Measurements from ENCODE around the gene CASZ1. TPM values are rescaled to one million over a fixed set of nuclear protein-coding genes. Genes with fewer than 3 reads are reported as not detected.
A peak's percentile ranks its signal among the peaks of the same experiment; 100 is the strongest.

The CASZ1 gene
- polyA plus RNA-seq, 4 donors = 14.1 to 24.5 (median 19.9) TPM

DNA sequence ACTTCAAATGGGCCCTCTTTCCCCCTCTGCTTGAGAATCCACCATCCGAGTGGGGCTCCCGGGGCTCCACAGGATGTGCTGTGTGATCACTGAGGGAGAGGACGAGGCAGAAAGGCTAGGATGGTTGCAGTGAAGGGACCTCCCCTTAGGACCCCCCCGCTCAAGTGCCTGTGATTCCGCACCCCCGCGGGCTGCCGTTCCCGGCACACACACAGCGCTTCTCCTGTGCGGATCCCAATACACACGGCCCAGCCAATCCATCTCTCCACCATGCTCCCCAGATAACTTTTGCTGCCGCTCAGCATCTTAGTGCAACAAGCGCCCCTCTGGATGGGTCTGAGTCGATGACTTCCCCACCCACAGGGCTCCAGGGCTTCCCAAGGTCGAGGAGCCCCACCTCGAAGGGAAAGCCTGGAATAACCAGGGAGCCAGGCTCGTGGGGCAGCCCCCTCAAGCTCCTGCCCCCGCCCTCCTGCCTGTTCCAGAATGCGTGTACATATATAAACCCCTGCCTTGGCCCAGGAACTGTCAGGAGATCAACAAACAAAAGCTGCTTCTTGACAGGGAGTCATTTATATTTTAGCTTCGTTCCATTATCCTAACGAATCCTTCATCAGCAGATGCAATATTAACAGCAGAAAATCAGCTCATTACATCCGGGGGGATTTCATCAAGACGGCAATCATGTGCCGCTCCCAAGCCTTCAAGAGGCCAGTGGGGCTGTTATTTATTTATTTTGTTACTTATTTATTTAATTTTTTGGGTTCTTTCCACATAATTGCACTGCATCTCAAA is 83.7 kb downstream of the CASZ1 start:
- no peak for DNase-seq (ENCODE audit: low read depth in 4 of 4, low spot score in 3 of 4)

DNA sequence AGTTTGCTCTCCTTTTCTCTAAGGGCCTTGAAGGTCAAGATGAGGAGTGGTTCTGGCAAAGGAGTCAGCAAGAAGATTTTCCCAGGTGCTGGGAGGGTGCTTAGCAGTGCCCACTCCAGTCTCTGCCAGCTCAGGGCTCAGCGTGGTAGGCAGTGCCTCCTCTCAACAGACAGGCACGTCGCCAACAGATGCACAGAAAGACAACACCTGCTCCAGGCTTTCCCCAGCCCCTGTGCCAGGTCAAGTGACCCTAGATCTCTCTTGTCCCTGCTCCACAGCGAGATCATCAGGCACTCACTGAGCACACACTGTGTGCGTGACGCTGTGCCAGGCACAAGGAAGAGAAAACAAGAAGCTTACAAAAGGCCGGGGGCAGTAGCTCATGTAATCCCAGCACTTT is 86.0 kb downstream of the CASZ1 start:
- no peak for DNase-seq (ENCODE audit: low read depth in 4 of 4, low spot score in 3 of 4)

DNA sequence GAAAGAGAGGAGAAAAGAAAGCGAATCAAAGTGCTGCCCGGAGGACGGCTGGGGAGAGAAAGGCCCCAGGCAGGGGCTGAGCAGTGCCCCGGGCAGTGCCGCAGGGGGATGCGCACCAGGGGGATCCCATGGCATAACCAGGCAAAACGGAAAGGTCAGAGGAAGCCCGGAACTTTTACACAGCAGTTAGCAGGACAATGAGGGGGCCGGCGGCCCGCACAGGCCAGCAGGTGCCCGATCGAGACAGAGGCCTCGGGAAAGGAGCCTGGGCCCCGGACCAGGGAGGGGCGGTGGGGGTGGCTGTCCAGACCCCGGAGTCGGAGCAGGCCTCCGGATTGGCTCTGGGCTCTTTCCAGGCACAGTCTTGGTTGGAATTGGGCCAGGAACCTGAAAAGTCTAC is 86.8 kb downstream of the CASZ1 start:
- no peak for DNase-seq (ENCODE audit: low read depth in 4 of 4, low spot score in 3 of 4)

DNA sequence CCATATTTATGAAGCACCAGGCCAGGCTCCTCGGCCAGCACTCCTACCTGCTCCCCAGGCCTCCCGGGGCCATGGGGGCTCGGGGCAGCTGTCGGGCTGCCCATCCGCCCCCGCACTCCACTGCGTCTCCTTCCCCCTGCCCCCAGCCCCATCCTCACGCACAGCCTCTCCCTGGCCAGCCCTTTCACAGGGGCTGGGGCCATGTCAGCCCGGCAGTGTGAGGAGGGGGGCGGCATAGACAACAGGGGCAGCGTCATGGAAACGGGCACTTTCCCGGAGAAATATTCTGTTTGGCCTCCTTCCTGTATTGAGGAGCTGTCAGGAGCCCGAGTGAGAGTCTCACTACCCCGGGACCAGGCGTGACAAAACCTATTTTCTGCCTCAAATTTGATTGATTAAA is 87.3 kb downstream of the CASZ1 start:
- DNase-seq (ENCODE audit: low read depth in 4 of 4, low spot score in 3 of 4) = no peak

DNA sequence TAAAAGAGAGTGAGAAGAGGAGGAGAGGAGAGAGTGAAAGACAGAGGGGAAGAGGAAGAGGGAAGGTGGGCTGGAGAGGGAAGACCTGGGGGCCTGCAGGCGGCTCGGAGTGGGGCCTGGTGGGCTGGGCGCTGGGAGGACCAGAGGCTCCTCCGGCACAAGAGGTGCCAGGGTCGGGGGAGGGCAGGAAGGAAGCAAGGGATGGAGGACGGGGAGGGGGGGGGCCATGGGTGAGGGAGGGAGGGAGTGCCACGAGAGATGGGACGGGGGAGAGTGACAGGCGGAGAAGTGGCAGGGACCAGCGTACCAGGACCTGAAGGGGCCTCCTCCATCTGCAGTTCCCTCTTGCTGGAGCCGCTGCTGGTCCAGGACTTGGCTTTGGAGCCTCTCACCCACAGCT is 87.7 kb downstream of the CASZ1 start:
- DNase-seq (ENCODE audit: low read depth in 4 of 4, low spot score in 3 of 4) = no peak

DNA sequence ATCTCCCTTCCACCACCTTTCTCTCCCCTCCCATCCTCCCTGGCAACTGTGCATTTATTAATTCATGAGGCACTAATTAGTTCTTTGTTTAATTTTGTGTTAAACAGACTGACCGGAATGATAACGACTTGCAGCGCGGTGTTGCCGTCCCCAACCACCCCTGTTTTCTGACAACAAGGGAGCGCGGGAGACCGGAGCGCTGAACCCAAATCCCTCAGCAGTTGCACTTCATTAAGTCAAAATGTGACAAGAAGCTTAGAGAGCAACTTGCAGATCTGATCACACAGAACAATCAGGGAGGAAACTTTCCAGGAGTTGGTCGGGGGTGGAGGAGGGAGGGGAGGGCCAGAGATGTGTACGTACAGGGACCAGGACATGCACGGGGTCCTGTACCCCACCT is 89.2 kb downstream of the CASZ1 start:
- no peak for DNase-seq (ENCODE audit: low read depth in 4 of 4, low spot score in 3 of 4)

DNA sequence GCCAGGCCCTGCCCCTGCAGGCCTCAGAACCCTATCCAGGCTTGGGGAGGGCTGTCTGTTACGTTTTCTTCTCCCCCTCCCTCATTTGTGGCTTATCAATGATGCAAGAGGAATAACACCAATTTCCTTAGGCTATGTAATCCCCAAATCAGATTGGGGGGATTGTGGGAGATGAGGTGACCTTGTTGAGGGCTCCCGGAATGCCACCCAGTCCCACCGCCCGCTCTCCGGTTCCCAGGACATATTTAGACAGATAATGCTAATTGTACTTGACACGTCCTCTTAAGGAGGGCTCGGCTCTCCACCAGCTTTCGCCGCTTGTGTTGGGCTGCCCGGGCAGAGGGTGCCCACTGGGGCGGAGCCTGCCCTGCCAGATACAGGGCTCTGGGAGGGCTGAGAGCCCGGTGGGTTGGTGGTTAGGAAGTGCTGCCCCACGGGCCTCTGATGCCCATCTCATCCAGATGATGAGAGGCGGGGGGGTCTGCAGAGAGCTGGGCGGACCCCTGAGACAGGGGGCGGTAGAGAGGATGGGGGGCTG is 90.0 kb downstream of the CASZ1 start:
- DNase-seq (ENCODE audit: low read depth in 4 of 4, low spot score in 3 of 4) = no peak

DNA sequence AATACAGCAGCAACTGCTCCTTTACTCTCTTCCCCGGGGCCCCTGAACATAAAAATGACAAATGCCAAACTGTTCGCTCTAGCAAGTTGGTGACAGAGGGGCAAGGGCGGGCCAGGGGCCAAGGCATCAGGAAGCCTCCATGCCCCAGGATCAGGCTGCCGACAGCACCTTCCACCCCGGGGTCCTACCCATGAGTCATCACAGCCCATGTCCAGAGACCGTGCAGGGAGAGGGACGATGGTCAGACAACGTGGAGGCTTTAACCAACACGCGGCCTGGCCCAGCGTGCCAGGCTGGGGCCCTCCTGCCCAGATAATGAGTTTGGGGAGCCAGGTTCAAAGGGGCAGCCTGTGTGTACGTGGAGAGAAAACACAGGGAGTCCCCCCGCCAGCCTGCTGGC is 90.5 kb downstream of the CASZ1 start:
- no peak for DNase-seq (ENCODE audit: low read depth in 4 of 4, low spot score in 3 of 4)

DNA sequence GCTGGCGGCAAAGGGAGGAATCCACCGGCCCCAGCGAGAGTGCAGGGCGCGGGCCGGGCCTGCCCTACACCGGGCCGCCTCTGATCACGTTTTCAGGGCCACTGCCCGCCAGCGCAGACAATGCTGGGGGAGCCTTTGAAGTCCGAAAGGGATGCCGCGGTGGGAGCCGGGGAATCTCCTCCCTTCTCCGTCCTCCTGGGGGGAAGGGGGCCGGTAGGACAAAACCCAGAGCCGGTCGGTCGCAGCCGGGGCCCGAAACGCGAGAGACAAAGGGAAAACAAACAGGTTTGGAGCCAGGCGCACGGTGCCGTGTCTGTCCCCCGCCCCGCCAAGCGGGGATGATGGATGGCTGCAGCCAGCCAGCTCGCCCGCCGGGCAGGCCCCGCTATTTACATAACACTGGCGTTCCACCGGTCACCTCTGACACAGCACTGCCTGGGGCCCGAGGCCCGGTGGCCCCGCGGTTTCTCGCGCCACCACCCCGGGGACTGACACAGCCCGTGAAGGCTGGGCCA is 92.0 kb downstream of the CASZ1 start:
- DNase-seq (ENCODE audit: low read depth in 4 of 4, low spot score in 3 of 4) = no peak

DNA sequence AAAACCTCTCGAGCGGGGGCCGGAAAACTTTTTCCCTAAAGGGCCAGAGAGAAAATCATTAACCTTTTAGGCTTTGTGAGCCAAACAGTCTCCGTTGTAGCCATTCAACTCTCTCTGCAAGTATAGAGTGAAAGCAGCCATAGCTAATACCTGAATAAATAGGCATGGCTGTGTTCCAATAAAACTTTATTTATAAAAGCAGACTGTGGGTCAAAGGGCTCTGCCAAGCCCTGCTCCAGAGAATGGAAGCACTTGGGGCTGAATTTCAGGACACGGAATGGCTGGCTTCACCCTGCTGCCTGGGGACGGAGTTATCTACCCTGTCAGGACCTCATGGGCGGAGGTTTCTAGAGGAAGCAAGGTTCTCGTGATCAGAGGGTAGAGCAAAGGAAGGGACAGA is 92.7 kb downstream of the CASZ1 start:
- no peak for DNase-seq (ENCODE audit: low read depth in 4 of 4, low spot score in 3 of 4)

DNA sequence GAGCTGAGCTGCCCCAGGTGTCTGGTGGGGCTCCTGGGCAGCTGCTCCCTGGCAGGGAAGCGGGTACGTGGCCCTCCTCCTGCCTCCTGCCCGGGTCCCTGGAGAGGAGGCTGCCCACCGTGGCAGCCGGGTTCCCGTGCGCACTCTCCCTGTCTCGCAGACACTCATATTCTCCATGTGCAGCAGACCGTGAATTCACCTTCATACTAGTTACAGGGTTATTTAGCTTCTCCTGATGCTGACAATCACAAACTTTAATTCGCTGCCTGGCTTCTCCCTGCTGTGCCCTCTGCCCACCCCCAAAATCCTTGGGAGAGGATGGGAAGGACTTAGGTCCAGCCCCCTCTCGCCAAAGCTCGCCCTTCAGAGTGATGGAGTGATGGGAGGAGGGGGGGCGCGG is 95.3 kb downstream of the CASZ1 start:
- DNase-seq (ENCODE audit: low read depth in 4 of 4, low spot score in 3 of 4) = no peak

DNA sequence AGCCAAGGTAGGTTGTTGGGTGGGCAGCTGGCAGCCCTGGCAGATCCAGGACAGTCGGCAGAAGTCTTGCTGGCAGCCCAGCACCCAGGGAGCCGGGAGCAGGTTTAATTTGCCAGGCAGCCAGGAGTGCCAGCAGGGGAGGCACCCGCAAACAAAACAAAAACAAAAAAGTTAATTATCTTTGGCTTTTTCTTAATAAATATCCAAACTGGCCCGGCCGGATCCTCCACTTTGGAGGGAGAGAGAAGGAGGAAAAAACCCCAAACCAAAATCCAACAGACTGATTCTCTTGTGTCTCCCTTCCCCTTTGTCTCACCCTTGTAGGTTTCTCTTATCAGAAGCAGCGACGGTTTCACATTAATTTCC is 97.0 kb downstream of the CASZ1 start:
- DNase-seq (ENCODE audit: low read depth in 4 of 4, low spot score in 3 of 4) = no peak

DNA sequence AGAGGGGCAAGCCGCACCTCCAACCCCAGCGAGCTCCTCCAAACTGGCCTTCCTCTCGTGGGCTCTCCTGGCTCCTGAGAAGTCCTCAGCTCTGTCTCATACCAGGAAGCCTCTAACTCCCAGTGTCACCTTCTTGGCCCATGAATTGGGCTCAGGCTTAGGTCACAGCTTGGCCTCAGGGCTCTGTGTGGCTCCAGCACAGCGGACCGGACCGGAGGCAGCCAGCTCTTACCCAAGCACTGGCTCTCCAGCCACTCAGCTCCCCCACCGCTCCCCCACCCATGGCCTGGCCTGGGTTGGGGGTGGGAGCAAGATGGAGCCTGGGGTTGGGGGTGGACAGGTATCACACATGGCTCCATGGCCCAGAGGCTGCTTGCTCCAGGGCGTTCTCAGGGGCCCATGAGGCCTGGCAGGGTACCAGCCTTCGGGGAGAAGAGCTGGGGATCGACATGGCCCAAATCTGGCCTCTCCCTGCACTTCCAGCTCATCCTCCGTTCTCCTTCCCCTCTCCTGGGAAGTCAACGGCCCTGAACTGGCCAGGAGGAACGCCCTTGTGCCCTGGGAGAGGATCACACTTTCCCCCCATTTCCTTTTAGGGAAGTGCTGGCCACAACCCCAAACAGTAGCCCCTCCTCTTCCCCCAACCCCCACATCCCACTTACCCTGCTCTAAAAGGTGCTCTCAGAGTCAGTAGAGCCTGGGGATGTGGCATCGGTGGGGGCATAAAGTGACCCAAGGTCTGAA is 97.5 kb downstream of the CASZ1 start:
- DNase-seq (ENCODE audit: low read depth in 4 of 4, low spot score in 3 of 4) = no peak

DNA sequence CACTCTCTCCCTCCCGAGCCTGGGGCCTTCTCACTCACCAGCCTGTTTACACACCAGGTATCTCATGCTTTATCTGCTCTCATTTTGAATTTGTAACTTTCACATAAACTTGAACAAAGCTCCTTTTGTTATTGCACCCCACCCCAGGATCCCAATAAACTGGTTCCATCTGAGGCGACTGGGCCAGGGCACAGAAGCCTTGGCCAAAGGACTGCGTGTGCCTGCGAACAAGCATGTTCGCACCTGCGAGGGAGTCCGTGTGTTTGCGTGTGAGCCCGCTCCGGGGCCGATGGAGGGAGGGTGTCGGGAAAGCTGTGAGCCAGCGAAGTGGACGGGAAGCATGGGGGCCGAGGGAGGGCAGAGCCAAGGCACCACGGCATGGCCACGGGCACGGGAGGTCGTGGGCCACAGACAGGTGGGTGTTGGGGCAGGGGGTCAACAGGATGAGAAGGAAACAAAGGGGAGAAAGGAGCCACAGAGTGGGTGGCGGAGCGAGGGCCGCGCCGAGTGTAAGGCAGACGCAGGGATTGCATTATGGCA is 98.8 kb downstream of the CASZ1 start:
- no peak for DNase-seq (ENCODE audit: low read depth in 4 of 4, low spot score in 3 of 4)

DNA sequence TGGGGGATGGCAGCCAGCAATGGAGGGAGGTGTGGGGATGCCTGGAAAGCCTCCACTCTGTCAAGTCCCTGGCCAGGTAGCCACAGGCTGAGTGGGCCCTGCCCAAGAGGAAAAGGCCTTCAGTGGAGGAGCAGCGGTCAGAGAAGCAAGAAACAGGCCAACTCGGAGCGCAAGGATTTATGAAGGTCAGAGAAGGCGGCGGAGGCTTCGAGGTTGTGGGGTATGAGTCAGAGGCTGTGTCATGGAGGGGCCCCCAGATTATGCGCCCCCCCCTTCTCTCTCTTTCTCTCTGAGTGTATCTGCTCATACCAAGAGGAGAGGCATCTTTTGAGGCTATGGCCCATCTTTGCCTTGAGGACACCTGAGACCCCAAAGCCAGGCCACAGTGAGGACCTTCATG is 99.5 kb downstream of the CASZ1 start:
- DNase-seq (ENCODE audit: low read depth in 4 of 4, low spot score in 3 of 4) = no peak

DNA sequence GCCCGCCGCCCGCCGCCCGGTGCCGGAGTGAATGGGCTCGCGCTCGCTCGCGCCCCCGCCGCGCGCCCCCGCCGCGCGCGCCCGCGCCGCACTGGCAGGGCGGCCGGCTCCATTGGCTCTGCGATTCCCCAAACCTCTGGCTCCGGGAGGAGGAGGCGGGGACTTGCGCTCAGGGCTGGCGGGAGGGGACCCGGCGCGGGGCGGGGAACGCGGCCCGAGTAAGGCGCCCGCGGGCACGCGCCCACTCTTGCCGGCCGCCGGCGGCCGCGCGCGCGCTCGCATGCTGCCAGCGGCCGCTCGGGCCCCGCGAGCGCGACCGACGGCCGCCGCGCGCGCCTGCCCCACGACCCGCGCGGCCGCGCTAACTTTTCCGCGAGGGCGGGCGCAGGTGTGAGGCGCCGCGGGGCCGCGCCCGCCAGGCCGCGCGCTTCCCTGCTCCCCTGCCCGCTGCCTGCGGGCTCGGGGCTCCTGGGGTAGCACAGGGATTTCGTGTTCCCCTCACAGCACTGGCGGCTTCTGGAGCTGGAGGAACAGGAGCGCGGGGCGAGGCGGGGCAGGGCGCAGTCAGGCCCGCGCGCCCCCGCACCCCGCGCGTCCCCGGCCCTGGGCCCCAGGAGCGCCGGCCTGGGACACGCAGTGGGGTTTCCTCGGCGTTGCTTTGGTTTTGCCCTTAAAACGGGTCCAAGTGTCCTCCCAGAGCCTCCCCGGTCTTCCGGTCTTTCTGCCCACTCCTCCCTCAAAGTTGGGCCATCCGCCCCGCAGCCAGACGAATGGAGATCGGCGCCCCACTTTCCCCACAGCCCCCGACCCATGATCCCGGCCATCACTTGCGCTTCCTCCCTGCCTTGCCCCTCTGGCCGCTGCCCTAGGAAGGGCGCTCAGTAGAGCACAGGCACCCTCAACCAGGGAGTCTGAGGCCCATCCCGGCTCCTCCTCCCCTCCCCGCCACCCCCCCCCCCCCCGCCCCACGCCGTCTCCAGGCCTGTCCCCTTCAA is 101.5 kb downstream of the CASZ1 start:
- DNase-seq (ENCODE audit: low read depth in 4 of 4, low spot score in 3 of 4) = peak in 1 of 4 donors; percentile 64

DNA sequence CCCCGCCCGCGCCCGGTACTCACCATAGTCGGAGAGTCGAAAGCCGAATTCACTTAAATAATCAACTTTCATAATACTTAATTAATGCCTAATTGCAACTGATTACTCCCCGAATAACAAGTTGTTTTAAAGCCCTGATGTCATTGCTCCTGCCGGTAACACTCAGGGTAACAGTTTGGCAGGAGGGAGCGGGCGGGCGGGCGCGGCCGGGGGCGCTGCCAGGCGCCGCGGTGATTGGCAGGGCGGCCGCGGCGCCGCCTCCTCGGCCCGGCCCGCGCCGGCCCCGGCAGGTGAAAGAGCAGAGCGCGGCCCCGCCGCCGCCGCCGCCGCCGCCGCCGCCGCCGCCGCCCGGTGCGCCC is 102.2 kb downstream of the CASZ1 start:
- no peak for DNase-seq (ENCODE audit: low read depth in 4 of 4, low spot score in 3 of 4)

DNA sequence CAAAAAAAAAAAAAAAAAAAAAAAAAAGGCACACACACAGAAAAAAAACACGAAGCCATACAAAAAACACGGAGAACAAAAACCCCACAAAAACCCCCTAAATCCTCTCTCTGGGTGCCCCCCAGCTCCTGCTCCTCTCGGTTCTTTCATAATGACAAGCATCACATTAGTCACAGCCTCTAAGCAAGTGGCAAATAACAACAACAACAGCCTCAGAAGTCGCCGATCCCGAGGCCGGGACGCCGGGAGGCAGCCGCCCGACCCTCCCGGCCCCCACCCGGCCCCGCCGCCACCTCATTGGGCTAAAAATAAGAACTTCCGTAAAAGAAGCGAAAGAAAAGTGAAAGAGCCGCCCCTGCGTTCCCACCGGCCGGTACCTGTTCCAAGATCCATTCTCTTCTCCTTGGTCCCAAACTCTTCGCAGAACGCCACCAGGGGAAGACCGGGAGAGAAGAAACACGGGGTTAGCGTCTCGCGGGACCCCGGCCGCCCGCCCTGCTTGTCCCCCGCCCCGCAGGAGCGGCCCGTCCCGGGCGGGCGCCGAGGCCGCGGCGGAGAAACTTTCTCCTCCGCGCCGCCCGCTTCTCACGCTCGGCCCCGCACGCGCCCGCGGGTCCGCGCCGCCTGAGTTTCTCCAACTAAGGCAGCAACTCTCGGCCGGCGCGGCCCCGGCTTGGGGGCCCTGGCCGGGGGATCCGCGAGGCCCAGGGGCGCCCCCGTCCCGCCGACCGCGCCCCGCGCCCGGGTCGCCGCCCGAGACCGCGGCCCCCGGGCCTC is 102.8 kb downstream of the CASZ1 start:
- no peak for DNase-seq (ENCODE audit: low read depth in 4 of 4, low spot score in 3 of 4)

DNA sequence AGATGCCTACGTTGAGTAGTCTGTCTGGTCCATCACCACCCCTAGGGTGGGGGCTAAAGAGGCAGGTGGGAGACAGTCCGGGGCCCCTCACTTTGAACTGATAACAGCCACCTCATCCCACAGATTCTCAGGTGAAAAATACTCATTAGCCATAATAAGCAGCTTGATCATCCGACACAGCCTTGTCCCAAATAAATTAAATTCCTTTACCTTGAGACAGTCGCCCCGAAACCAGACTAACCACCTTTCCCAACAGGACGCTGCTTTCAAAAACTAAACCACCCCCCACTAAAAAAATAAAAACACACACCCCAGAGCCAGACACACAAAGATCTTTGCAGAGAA is 103.3 kb downstream of the CASZ1 start:
- no peak for DNase-seq (ENCODE audit: low read depth in 4 of 4, low spot score in 3 of 4)
